ENCODE data around the gene MTOR. TPM values are rescaled to one million over a fixed set of nuclear protein-coding genes. Genes with fewer than 3 reads are reported as not detected.

The MTOR gene
- total RNA-seq, 1 donor from 2014 or later = 82.4 TPM

- no peaks in the 10 kb centered on the region for H3K36me3 Mint-ChIP-seq (ENCODE audit: unreplicated experiment)
- no peak overlapping the region for H3K4me3 Mint-ChIP-seq (ENCODE audit: unreplicated experiment)
- H3K27me3 Mint-ChIP-seq (ENCODE audit: unreplicated experiment) = peaks cover 1% of the 10 kb centered on the region
- H3K4me1 Mint-ChIP-seq (ENCODE audit: low read depth, unreplicated experiment) = peaks cover 10% of the 10 kb centered on the region
- TF ChIP-seq CTCF (IDR thresholded peaks at IDR 0.05; ENCODE audit: partially characterized antibody, unreplicated experiment) = no peak
- DNase-seq = no peak
- no peak overlapping the region for H3K27ac Mint-ChIP-seq (ENCODE audit: unreplicated experiment)
- peaks cover under 1% of the 10 kb centered on the region for H3K9me3 Mint-ChIP-seq (ENCODE audit: unreplicated experiment)
Observed at GRCh38 chr1:11153184-11153583, 109.2 kb downstream of the MTOR start.

DNA sequence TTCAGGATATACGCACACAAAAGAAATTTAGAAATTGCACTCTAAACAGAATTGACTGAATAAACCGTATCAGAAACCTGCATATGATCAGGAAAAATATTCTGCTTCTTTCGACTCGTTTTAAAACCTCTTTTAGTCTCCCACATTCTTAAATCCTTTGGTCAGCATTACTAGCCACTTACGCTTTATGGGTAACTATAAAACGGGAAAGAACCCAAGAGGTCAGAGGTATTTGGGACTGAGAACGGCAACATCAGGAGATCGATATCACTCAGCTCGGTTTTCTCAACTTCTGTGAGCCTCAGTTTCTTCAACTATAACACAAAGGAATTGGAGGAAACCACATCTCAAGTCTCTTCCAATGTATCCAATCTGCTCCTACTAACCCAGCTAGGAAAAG, 109.6 kb downstream of the MTOR start:
- no peak for DNase-seq
- no peak for TF ChIP-seq CTCF (IDR thresholded peaks at IDR 0.05; ENCODE audit: partially characterized antibody, unreplicated experiment)
- no peak overlapping the region for H3K27ac Mint-ChIP-seq (ENCODE audit: unreplicated experiment)
- no peak overlapping the region for H3K4me3 Mint-ChIP-seq (ENCODE audit: unreplicated experiment)
- peaks cover 1% of the 10 kb centered on the region for H3K27me3 Mint-ChIP-seq (ENCODE audit: unreplicated experiment)
- H3K9me3 Mint-ChIP-seq (ENCODE audit: unreplicated experiment) = no peaks in the 10 kb centered on the region
- H3K36me3 Mint-ChIP-seq (ENCODE audit: unreplicated experiment) = no peaks in the 10 kb centered on the region
- H3K4me1 Mint-ChIP-seq (ENCODE audit: low read depth, unreplicated experiment) = peaks cover 6% of the 10 kb centered on the region

DNA sequence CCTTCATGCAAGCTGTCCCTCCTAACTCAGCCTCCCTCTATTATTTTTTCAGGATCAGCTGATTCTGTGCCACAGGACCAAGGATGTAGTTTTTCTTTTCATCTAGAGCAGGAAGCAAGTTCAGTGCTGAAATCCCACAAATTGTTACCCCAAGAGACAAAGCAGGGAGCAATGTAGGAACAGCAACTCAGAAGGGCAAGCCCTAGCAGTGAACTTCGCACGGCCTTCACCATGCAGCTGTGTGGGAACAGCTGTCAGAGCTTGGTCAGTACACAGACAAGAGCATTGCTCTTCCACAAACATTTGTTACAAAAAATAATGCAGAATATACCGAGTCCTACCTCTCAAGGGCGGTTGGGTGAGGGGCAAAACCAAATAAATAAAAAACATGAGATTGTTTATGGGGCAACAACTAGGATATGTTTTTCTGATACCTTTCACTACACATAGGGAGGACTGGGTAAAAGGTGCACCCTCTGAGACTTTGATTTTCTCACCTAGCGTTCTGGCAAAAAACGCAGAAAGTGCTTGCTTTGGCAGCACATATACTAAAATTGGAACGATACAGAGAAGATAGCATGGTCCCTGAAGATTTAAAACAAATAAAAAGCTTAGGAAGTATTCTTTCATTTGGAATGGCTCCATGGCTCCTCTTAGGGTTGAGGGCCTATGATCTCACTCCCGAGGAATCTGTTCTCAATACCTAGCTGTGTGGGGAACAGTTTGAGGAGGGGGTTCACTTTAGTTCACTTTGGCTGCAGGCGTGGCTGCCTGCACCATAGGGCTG, 110.3 kb downstream of the MTOR start:
- no peaks in the 10 kb centered on the region for H3K4me1 Mint-ChIP-seq (ENCODE audit: low read depth, unreplicated experiment)
- no peaks in the 10 kb centered on the region for H3K27me3 Mint-ChIP-seq (ENCODE audit: unreplicated experiment)
- no peak overlapping the region for H3K27ac Mint-ChIP-seq (ENCODE audit: unreplicated experiment)
- no peak for TF ChIP-seq CTCF (IDR thresholded peaks at IDR 0.05; ENCODE audit: partially characterized antibody, unreplicated experiment)
- no peak for DNase-seq
- no peaks in the 10 kb centered on the region for H3K9me3 Mint-ChIP-seq (ENCODE audit: unreplicated experiment)
- H3K36me3 Mint-ChIP-seq (ENCODE audit: unreplicated experiment) = no peaks in the 10 kb centered on the region
- H3K4me3 Mint-ChIP-seq (ENCODE audit: unreplicated experiment) = no peak overlapping the region

- no peaks in the 10 kb centered on the region for H3K36me3 Mint-ChIP-seq (ENCODE audit: unreplicated experiment)
- no peak for TF ChIP-seq CTCF (IDR thresholded peaks at IDR 0.05; ENCODE audit: partially characterized antibody, unreplicated experiment)
- H3K4me3 Mint-ChIP-seq (ENCODE audit: unreplicated experiment) = no peak overlapping the region
- H3K4me1 Mint-ChIP-seq (ENCODE audit: low read depth, unreplicated experiment) = no peaks in the 10 kb centered on the region
- no peak for DNase-seq
- H3K27ac Mint-ChIP-seq (ENCODE audit: unreplicated experiment) = no peak overlapping the region
- no peaks in the 10 kb centered on the region for H3K27me3 Mint-ChIP-seq (ENCODE audit: unreplicated experiment)
- no peaks in the 10 kb centered on the region for H3K9me3 Mint-ChIP-seq (ENCODE audit: unreplicated experiment)
Observed at GRCh38 chr1:11151114-11151513, 111.2 kb downstream of the MTOR start.

- no peak for DNase-seq
- no peak overlapping the region for H3K27ac Mint-ChIP-seq (ENCODE audit: unreplicated experiment)
- H3K27me3 Mint-ChIP-seq (ENCODE audit: unreplicated experiment) = no peaks in the 10 kb centered on the region
- H3K9me3 Mint-ChIP-seq (ENCODE audit: unreplicated experiment) = no peaks in the 10 kb centered on the region
- H3K4me1 Mint-ChIP-seq (ENCODE audit: low read depth, unreplicated experiment) = no peaks in the 10 kb centered on the region
- no peak overlapping the region for H3K4me3 Mint-ChIP-seq (ENCODE audit: unreplicated experiment)
- no peak for TF ChIP-seq CTCF (IDR thresholded peaks at IDR 0.05; ENCODE audit: partially characterized antibody, unreplicated experiment)
- no peaks in the 10 kb centered on the region for H3K36me3 Mint-ChIP-seq (ENCODE audit: unreplicated experiment)
Observed at GRCh38 chr1:11150326-11150725, 112.0 kb downstream of the MTOR start.
